Measurements from ENCODE around the gene PRUNE2. TPM values are rescaled to one million over a fixed set of nuclear protein-coding genes. Genes with fewer than 3 reads are reported as not detected.

Gene PRUNE2
- total RNA-seq, 1 donor = 14.7 TPM

DNA sequence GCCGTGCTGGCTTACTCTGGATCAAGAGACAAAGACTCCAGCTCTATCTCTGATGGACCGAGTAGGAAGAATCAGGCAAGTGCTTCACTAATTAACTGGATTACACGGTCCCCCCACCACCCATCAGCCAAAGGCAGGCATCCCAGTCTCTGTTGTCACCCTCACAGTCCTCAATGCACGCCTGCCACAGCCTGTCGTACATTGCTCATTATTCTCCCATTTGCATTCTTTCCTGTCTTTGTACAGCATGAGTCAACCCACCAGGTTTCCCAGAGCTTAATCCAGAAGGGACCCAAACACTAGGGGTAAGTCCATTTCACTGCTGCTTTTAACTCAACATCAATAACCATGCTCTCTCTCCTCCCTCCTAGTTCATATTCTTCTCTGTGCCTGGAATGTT is 97.3 kb downstream of the PRUNE2 start:
- TF ChIP-seq, protein P1, sequence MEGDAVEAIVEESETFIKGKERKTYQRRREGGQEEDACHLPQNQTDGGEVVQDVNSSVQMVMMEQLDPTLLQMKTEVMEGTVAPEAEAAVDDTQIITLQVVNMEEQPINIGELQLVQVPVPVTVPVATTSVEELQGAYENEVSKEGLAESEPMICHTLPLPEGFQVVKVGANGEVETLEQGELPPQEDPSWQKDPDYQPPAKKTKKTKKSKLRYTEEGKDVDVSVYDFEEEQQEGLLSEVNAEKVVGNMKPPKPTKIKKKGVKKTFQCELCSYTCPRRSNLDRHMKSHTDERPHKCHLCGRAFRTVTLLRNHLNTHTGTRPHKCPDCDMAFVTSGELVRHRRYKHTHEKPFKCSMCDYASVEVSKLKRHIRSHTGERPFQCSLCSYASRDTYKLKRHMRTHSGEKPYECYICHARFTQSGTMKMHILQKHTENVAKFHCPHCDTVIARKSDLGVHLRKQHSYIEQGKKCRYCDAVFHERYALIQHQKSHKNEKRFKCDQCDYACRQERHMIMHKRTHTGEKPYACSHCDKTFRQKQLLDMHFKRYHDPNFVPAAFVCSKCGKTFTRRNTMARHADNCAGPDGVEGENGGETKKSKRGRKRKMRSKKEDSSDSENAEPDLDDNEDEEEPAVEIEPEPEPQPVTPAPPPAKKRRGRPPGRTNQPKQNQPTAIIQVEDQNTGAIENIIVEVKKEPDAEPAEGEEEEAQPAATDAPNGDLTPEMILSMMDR (IDR thresholded peaks at IDR 0.05; ENCODE audit: insufficient read depth, low read length) = no peak
- DNase-seq (ENCODE audit: low read depth) = no peak
- no peak overlapping the region for H3K4me3 ChIP-seq (ENCODE audit: low read depth, low read length)

DNA sequence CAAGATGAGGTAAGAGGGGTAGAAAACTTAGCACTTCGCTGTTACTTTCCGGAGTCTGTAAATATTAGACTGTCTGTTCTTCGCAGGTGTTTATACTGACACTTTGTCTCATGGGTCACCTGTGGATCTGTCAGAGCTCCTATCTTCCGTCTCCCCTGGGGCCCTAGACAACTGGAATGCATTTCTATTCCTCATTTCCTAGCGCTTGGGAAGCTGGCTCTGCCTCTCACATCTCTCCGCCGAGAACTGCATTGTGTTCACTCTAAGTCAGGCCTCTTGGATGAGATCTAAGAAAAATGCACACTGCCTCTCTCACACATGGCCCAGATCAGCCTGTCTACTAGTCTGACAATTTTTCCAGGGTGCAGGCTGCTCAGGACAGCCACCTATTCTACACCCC is 102.2 kb downstream of the PRUNE2 start:
- no peak overlapping the region for H3K4me3 ChIP-seq (ENCODE audit: low read depth, low read length)
- TF ChIP-seq, protein P1 (IDR thresholded peaks at IDR 0.05; ENCODE audit: insufficient read depth, low read length) = no peak
- DNase-seq (ENCODE audit: low read depth) = no peak

DNA sequence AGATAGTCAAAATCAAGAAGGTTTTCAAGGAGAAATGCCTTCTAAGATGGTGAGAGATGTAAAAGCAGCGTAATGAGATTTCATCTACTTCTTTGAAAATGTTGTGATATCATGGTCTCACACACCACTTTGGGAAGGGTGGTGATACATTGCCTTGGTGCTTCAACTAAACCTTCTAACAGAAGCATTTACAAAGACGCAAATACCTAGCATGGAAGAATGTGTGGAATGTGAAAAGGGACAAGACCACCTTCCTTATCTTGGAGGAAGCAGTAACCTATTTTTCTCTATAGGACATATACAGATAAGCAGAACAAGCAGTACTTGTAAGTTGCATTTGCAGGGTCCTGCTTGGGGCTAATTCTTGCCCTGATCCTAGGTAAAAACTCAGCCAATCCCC is 102.8 kb downstream of the PRUNE2 start:
- H3K4me3 ChIP-seq (ENCODE audit: low read depth, low read length) = no peak overlapping the region
- TF ChIP-seq, protein P1 (IDR thresholded peaks at IDR 0.05; ENCODE audit: insufficient read depth, low read length) = no peak
- no peak for DNase-seq (ENCODE audit: low read depth)

DNA sequence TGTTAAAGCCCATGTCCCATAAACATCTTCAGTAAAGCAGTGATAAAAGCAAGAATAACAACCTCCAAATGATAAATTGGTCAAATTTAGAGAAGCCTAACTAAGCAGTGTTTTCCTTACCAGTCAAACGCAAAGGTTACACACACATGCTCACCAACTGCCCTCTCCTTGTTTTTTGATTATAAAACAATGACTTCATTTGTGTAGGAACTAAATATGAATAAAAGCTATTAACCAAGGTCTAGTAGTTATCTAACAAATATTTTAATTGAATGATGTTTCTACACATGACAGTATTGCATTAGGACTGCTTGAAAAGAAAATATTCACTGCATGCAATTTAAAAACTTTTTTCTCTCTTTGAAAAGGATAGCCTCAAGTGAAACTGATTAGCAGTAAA is 105.0 kb downstream of the PRUNE2 start:
- TF ChIP-seq, protein P1 (IDR thresholded peaks at IDR 0.05; ENCODE audit: insufficient read depth, low read length) = no peak
- DNase-seq (ENCODE audit: low read depth) = no peak
- no peak overlapping the region for H3K4me3 ChIP-seq (ENCODE audit: low read depth, low read length)

DNA sequence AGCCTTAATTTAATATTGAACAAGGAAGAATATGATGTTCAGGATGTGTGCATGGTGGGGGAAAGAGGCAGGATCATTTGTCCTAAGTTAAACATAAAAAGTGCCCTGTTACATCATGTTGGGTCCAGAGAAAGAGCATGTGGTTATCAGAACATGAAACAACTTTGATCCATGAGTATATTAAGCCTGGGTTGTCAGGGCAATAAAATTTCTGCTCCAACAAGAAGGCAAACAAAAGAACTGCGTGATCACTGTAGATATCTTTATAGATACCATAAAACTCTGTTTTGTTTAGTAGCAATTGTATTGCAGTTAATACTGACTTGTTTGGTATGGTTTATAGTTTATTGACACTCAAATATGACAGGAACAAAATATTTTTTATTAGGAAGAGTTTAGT is 106.4 kb downstream of the PRUNE2 start:
- no peak overlapping the region for H3K4me3 ChIP-seq (ENCODE audit: low read depth, low read length)
- TF ChIP-seq, protein P1 (IDR thresholded peaks at IDR 0.05; ENCODE audit: insufficient read depth, low read length) = no peak
- DNase-seq (ENCODE audit: low read depth) = no peak

DNA sequence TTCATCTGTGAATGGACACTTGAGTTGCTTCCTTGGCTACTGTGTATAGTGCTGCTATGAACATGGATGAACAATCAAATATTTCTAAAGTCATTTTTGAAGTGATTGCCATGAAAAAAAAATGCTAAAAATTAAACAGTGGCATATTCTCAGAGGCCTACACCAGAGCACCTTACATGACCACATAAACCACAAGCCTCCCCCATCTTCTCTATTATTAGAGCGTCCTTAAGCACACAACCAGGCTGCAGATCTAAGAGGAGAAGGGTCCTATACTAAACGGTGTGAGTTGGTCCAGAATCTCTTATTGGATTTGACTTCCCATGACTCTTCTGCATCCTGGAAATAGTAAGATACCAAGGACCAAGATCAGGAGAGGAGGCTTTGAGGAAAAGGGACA is 107.4 kb downstream of the PRUNE2 start:
- no peak overlapping the region for H3K4me3 ChIP-seq (ENCODE audit: low read depth, low read length)
- TF ChIP-seq, protein P1 (IDR thresholded peaks at IDR 0.05; ENCODE audit: insufficient read depth, low read length) = no peak
- DNase-seq (ENCODE audit: low read depth) = no peak

DNA sequence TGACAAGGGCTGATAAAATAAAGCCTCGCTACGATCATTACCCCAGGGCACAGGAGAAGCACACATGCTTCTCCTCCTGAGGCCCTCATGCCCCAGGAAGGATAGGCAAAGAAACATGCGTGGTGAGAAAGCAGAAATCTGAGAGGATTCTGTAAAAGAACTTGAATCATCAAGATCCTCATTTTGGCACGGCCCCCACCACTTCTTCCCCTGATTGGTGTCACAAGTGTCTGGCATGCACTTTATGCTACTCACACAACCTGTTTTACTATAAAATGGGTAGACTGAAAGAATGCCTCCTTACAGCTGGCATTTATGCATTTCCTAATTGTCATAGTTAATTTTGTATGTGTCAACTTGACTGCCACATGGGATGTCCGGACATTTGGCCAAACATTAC is 109.6 kb downstream of the PRUNE2 start:
- TF ChIP-seq, protein P1 (IDR thresholded peaks at IDR 0.05; ENCODE audit: insufficient read depth, low read length) = no peak
- H3K4me3 ChIP-seq (ENCODE audit: low read depth, low read length) = no peak overlapping the region
- DNase-seq (ENCODE audit: low read depth) = no peak

Measured in fibroblast of the aortic adventitia (primary cell).